HepG2 (cell line): ENCODE measurements around the gene DSCAML1.

Experiments
- BCL6 ChIP-seq: IDR thresholded peaks from 2 replicates; pipeline ENCODE4 v1.6.1; 2016; ENCODE audit warnings: missing genetic modification reagents, missing compliant biosample characterization
- EZH2 ChIP-seq: conservative IDR thresholded peaks from 2 replicates; pipeline ENCODE4 v1.6.1; 2012; ENCODE audit warnings: mild to moderate bottlenecking, low read depth, low read length, moderate library complexity
- POLR2A ChIP-seq, 2 experiments: IDR thresholded peaks; 2 replicates each; pipeline ENCODE4 v1.6.1; 2011; ENCODE audit warnings: low read depth in 2 of 2, low read length in 2 of 2, mild to moderate bottlenecking in 1 of 2, moderate library complexity in 1 of 2; ENCODE audit not compliant: insufficient read depth in 1 of 2
- PRDM15 ChIP-seq: sonication (generic); formaldehyde crosslinking; IDR thresholded peaks from 2 replicates; pipeline ENCODE4 v1.4.0; 2020; ENCODE audit warnings: missing genetic modification reagents
- ZFX ChIP-seq: sonication (generic); formaldehyde crosslinking; IDR thresholded peaks from 2 replicates; pipeline ENCODE4 v1.4.0; 2020; ENCODE audit warnings: mild to moderate bottlenecking, low read depth, missing genetic modification reagents, moderate library complexity
- ZNF292 ChIP-seq: sonication (generic); formaldehyde crosslinking; IDR thresholded peaks from 2 replicates; pipeline ENCODE4 v1.8.1; 2022; ENCODE audit warnings: mild to moderate bottlenecking, low read depth, missing genetic modification reagents, borderline replicate concordance
- ZNF326 ChIP-seq: sonication (generic); formaldehyde crosslinking; IDR thresholded peaks from 2 replicates; pipeline ENCODE4 v1.4.0; 2020; ENCODE audit warnings: missing genetic modification reagents, borderline replicate concordance
- ZNF569 ChIP-seq: sonication (generic); formaldehyde crosslinking; IDR thresholded peaks from 2 replicates; pipeline ENCODE4 v1.5.0; 2020; ENCODE audit warnings: mild to moderate bottlenecking, missing genetic modification reagents, moderate library complexity, borderline replicate concordance
- ZNF7 ChIP-seq: IDR thresholded peaks from 2 replicates; pipeline ENCODE4 v1.6.1; 2016; ENCODE audit warnings: missing biosample characterization, missing genetic modification reagents
- ZNF703 ChIP-seq: sonication (generic); formaldehyde crosslinking; IDR thresholded peaks from 2 replicates; pipeline ENCODE4 v1.5.1; 2020; ENCODE audit warnings: missing genetic modification reagents, mild to moderate bottlenecking, moderate library complexity, borderline replicate concordance
- ZNF704 ChIP-seq: sonication (generic); formaldehyde crosslinking; IDR thresholded peaks from 2 replicates; pipeline ENCODE4 v1.8.1; 2023; ENCODE audit warnings: mild to moderate bottlenecking, inconsistent platforms, moderate library complexity, missing genetic modification reagents, borderline replicate concordance
- ZSCAN29 ChIP-seq: sonication (generic); formaldehyde crosslinking; conservative IDR thresholded peaks from 2 replicates; pipeline ENCODE4 v1.4.0; 2020; ENCODE audit warnings: mild to moderate bottlenecking, missing genetic modification reagents
- TF ChIP-seq, protein P1 (sequence below), 2 experiments: IDR thresholded peaks; 2 replicates each; pipeline ENCODE4 v1.6.1; 2011 to 2012; ENCODE audit warnings: low read length in 2 of 2, borderline replicate concordance in 1 of 2, low read depth in 1 of 2, mild to moderate bottlenecking in 1 of 2, moderate library complexity in 1 of 2

GRCh38 chr11:117457835-117458234 is 339.2 kb downstream of the DSCAML1 start:
- TF ChIP-seq ZNF7 (no peak), EZH2 (no peak), ZNF704 (CRISPR knock-in tag) (no peak), PRDM15 (CRISPR knock-in tag) (no peak), ZNF703 (no peak), ZNF326 (no peak), ZNF292 (CRISPR knock-in tag) (no peak), POLR2A (IDR thresholded peaks at IDR 0.05; ENCODE audit: insufficient read depth in 1 of 2, low read depth in 2 of 2, low read length in 2 of 2) (no peak), ZNF569 (CRISPR knock-in tag) (no peak), ZFX (CRISPR knock-in tag) (no peak), BCL6 (CRISPR knock-in tag) (no peak), ZSCAN29 (CRISPR knock-in tag) (no peak)
- TF ChIP-seq, protein P1, sequence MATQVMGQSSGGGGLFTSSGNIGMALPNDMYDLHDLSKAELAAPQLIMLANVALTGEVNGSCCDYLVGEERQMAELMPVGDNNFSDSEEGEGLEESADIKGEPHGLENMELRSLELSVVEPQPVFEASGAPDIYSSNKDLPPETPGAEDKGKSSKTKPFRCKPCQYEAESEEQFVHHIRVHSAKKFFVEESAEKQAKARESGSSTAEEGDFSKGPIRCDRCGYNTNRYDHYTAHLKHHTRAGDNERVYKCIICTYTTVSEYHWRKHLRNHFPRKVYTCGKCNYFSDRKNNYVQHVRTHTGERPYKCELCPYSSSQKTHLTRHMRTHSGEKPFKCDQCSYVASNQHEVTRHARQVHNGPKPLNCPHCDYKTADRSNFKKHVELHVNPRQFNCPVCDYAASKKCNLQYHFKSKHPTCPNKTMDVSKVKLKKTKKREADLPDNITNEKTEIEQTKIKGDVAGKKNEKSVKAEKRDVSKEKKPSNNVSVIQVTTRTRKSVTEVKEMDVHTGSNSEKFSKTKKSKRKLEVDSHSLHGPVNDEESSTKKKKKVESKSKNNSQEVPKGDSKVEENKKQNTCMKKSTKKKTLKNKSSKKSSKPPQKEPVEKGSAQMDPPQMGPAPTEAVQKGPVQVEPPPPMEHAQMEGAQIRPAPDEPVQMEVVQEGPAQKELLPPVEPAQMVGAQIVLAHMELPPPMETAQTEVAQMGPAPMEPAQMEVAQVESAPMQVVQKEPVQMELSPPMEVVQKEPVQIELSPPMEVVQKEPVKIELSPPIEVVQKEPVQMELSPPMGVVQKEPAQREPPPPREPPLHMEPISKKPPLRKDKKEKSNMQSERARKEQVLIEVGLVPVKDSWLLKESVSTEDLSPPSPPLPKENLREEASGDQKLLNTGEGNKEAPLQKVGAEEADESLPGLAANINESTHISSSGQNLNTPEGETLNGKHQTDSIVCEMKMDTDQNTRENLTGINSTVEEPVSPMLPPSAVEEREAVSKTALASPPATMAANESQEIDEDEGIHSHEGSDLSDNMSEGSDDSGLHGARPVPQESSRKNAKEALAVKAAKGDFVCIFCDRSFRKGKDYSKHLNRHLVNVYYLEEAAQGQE (IDR thresholded peaks at IDR 0.05; ENCODE audit: borderline replicate concordance in 1 of 2, low read depth in 1 of 2, low read length in 2 of 2) = no peak
